Type B pancreatic cell (in vitro differentiated cells): Measurements from ENCODE around the gene ANKRD60. TPM values are rescaled to one million over a fixed set of nuclear protein-coding genes. Genes with fewer than 3 reads are reported as not detected.

Experiments used
- DNase-seq: peaks from one replicate; pipeline ENCODE4 v3.0.0; 2021; ENCODE audit warnings: mixed read lengths; ENCODE audit not compliant: unreplicated experiment; ENCODE audit errors: extremely low spot score
- H3K27ac Mint-ChIP-seq: 2 replicates; pipeline ENCODE4 v1.8.0; 2021; ENCODE audit warnings: mild to moderate bottlenecking, mixed read lengths
- H3K27me3 Mint-ChIP-seq: 2 replicates; pipeline ENCODE4 v1.8.0; 2021; ENCODE audit warnings: mixed read lengths
- H3K36me3 Mint-ChIP-seq: 2 replicates; pipeline ENCODE4 v1.8.0; 2021; ENCODE audit warnings: mixed read lengths
- H3K4me1 Mint-ChIP-seq: one replicate; pipeline ENCODE4 v1.8.0; 2021; ENCODE audit warnings: mixed read lengths; ENCODE audit not compliant: unreplicated experiment
- H3K4me3 Mint-ChIP-seq: 2 replicates; pipeline ENCODE4 v1.8.0; 2021; ENCODE audit warnings: mild to moderate bottlenecking, mixed read lengths
- H3K9me3 Mint-ChIP-seq: 2 replicates; pipeline ENCODE4 v1.8.0; 2021; ENCODE audit warnings: mixed read lengths
- total RNA-seq: library from RNA; stranded (reverse); gene quantifications from 2 replicates; pipeline ENCODE4 v1.2.1, GENCODE V29; 2021; ENCODE audit warnings: low replicate concordance
- TF ChIP-seq, protein P1 (sequence below): fragments of 200-600 bp; sonication (generic); conservative IDR thresholded peaks from 2 replicates; pipeline ENCODE4 v1.5.0; 2021; ENCODE audit warnings: antibody characterized with exemption, mild to moderate bottlenecking

Gene ANKRD60
- total RNA-seq, 1 donor from 2014 or later: not detected

DNA sequence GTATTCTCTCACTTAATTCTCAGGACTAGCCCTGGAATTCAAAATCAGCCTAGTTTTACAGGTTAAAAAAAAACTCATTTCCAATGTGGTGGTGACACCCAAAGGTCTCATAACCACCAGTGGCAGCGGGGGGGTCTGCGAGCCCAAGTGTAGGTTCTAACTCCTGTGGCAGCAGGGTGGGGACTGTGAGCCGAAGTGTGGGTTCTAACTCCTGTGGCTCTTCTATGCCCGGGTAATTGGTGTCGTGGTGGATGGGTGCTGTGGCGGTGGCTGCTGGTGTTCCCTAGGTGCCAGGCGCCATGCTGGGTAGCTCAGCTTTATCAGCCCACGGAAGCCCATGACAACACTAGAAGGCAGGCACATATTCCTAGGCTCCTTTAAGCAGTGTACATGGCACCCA lies 4.9 kb upstream of the ANKRD60 start:
- no peak overlapping the region for H3K27ac Mint-ChIP-seq
- no peak overlapping the region for H3K4me3 Mint-ChIP-seq

DNA sequence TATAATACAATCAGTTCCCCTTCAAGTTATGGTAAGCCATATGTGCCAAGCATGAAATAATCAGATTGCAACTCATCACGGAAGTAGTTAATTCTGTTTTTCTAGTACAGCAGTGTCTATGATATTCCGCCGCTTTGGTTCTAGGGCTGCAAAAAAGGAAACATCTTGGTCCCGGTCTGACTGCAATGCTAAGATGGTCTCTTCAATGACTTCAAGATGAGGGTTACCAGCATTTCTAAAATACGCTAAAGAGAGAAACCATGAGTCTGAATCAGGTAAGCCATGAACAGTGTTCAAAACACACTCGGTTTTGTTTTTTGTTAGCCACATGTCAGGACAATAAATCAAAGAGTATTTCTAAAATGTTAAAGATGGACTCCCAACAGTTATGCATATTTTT lies 3.2 kb upstream of the ANKRD60 start:
- TF ChIP-seq, protein P1, sequence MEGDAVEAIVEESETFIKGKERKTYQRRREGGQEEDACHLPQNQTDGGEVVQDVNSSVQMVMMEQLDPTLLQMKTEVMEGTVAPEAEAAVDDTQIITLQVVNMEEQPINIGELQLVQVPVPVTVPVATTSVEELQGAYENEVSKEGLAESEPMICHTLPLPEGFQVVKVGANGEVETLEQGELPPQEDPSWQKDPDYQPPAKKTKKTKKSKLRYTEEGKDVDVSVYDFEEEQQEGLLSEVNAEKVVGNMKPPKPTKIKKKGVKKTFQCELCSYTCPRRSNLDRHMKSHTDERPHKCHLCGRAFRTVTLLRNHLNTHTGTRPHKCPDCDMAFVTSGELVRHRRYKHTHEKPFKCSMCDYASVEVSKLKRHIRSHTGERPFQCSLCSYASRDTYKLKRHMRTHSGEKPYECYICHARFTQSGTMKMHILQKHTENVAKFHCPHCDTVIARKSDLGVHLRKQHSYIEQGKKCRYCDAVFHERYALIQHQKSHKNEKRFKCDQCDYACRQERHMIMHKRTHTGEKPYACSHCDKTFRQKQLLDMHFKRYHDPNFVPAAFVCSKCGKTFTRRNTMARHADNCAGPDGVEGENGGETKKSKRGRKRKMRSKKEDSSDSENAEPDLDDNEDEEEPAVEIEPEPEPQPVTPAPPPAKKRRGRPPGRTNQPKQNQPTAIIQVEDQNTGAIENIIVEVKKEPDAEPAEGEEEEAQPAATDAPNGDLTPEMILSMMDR: no peak
- Mint-ChIP-seq H3K36me3 (peaks cover 10% of the 10 kb centered on the region), H3K4me3 (no peak overlapping the region)

More for the DNA sequence above, 4.9 kb upstream of the ANKRD60 start:
- peaks cover 20% of the 10 kb centered on the region for H3K4me1 Mint-ChIP-seq
- DNase-seq: no peak
- no peaks in the 10 kb centered on the region for H3K9me3 Mint-ChIP-seq
- peaks cover 52% of the 10 kb centered on the region for H3K27me3 Mint-ChIP-seq
- H3K36me3 Mint-ChIP-seq: peaks cover 3% of the 10 kb centered on the region
- TF ChIP-seq, protein P1: no peak

DNA sequence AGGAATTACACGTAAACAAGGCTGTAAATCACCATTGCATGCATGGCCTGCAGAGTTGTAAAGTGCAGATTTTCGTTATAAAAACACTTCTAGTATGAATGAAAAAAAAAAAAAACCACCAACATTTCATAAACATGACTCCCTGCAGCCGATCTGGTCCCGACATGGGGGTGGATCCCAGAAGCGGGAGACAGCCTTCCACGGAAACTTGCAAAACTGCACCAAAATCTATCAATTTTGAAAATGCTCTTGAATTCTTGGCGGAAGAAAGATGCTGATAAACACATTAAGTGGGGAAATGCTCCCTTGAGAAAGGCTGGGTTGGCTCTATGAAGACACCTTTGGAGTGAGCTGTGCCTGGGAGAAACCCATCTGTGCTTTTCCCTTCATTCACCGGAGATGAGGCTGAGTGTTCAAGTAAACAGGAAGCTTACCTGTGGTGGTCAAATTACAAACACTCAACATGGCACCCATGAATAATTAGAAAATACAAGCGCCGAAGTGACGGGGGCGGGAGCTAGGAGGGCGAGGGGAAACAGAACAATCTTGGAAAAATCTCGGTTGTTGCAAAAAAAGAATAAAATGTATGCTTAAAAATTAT lies 845 bp upstream of the ANKRD60 start:
- Mint-ChIP-seq H3K36me3 (peaks cover 9% of the 10 kb centered on the region), H3K4me3 (peak overlapping the region; percentile 80), H3K27me3 (peaks cover 71% of the 10 kb centered on the region), H3K9me3 (no peaks in the 10 kb centered on the region), H3K4me1 (peaks cover 9% of the 10 kb centered on the region), H3K27ac (no peak overlapping the region)
- no peak for DNase-seq
- TF ChIP-seq, protein P1: no peak

More for the DNA sequence above, 3.2 kb upstream of the ANKRD60 start:
- peaks cover 15% of the 10 kb centered on the region for H3K4me1 Mint-ChIP-seq
- H3K27ac Mint-ChIP-seq: no peak overlapping the region
- no peak for DNase-seq
- H3K27me3 Mint-ChIP-seq: peaks cover 64% of the 10 kb centered on the region
- H3K9me3 Mint-ChIP-seq: no peaks in the 10 kb centered on the region

DNA sequence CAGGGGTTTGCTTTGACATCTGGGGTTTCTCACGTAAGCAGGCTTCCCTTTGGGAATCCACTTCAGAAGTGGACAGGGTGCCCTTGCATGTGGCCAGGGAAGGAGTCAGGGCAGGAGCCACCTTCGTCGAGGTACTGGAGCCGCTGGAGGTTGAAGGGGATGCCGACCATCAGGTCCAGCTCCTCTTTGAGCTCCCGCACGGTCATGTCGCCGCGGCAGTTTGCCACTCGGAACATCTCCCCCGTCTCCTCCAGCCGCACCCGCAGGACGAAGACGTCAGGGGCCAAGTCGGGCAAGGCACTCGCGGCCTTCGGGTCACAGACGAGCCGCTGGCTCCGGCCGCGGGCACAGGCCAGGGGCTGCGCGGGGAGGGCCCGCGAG lies 360 bp downstream of the ANKRD60 start:
- peaks cover 80% of the 10 kb centered on the region for H3K27me3 Mint-ChIP-seq
- no peak for DNase-seq
- TF ChIP-seq, protein P1: no peak
- H3K4me3 Mint-ChIP-seq: peak overlapping the region; percentile 72
- peaks cover 9% of the 10 kb centered on the region for H3K4me1 Mint-ChIP-seq
- H3K27ac Mint-ChIP-seq: no peak overlapping the region
- peaks cover 9% of the 10 kb centered on the region for H3K36me3 Mint-ChIP-seq
- H3K9me3 Mint-ChIP-seq: no peaks in the 10 kb centered on the region

DNA sequence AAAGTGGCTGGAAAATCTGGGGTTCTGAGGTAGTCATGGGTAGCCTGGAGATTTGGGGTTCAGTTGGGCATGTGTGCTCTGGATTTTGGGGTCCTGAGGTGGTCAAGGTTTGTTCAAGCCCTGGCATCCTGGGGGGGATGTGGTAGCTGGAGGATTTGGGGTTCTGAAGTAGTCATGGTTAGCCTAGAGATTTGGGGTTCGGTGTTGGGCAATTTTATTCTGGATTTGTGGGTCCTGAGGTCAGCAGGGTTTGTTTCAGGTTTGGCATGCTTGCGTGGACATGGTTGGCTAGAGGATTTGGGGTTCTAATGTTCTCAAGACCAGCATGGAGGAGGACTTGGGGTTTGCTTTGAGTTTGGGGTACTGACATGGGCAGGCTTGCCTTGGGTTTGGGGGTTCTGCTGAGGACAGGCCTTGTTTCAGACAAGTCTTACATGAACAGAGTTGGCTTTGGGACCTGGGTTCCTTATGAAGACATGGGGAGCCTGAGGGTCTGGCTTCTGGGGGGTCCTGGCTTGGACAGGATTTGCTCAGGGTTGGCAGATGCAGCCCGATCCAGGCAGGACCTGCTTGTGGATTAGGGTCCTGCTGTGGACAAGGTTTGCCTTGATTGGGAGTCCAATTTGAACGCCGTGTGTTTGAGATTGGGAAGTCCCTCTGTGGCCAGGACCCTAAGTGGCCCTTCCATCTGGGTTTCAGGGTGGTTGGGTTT lies 906 bp downstream of the ANKRD60 start:
- Mint-ChIP-seq H3K4me3 (peak overlapping the region; percentile 72), H3K27ac (no peak overlapping the region), H3K36me3 (peaks cover 9% of the 10 kb centered on the region), H3K9me3 (no peaks in the 10 kb centered on the region), H3K27me3 (peaks cover 85% of the 10 kb centered on the region), H3K4me1 (peaks cover 9% of the 10 kb centered on the region)
- DNase-seq: no peak
- TF ChIP-seq, protein P1: no peak
